ENCODE results near the gene ITPR2. TPM values are rescaled to one million over a fixed set of nuclear protein-coding genes. Genes with fewer than 3 reads are reported as not detected.

Gene ITPR2
- total RNA-seq, 1 experiment from 2014 or later: 4.0 TPM

- Histone ChIP-seq H3K27ac (ENCODE audit: low read length) (no peak overlapping the region), H3K36me3 (ENCODE audit: low read depth, low read length) (no peaks in the 10 kb centered on the region), H3K79me2 (ENCODE audit: low read length) (no peaks in the 10 kb centered on the region), H3F3A (ENCODE audit: low read length, unreplicated experiment) (no peaks in the 10 kb centered on the region), H4K20me1 (ENCODE audit: low read length) (no peaks in the 10 kb centered on the region), H3K27me3 (ENCODE audit: low read length) (no peaks in the 10 kb centered on the region), H2AFZ (ENCODE audit: low read length) (no peak overlapping the region), H3K4me1 (ENCODE audit: insufficient read depth, low read length) (peaks cover 9% of the 10 kb centered on the region; the same call in 1 of the 2 replicates), H3K9me3 (ENCODE audit: low read length) (no peaks in the 10 kb centered on the region), H3K9me2 (replicated peaks; ENCODE audit: low read length) (no peaks in the 10 kb centered on the region), H3K4me3 (ENCODE audit: low read length) (no peak overlapping the region), H3K9ac (ENCODE audit: low read length) (no peak overlapping the region), H3K4me2 (ENCODE audit: low read length) (no peak overlapping the region)
- BruUV-seq (replicated peaks): no TSS peak
- TF ChIP-seq CTCF (conservative IDR thresholded peaks at IDR 0.05; ENCODE audit: low read depth, low read length): no peak
- TF ChIP-seq EZH2phosphoT487 (IDR thresholded peaks at IDR 0.05; ENCODE audit: borderline replicate concordance, low read length): no peak
- no peak for TF ChIP-seq EZH2 (IDR thresholded peaks at IDR 0.05; ENCODE audit: low read length, unreplicated experiment)
- POLR2A ChIA-PET (ENCODE audit: unreplicated experiment): no interaction called here
- CTCF ChIA-PET: no interaction called here
- intact Hi-C loops (cut with micrococcal nuclease): no loop called here
- DNase-seq (no peak), ATAC-seq (no peak)
Measured at GRCh38 chr12:26327975-26328644, 504.9 kb downstream of the ITPR2 start.

DNA sequence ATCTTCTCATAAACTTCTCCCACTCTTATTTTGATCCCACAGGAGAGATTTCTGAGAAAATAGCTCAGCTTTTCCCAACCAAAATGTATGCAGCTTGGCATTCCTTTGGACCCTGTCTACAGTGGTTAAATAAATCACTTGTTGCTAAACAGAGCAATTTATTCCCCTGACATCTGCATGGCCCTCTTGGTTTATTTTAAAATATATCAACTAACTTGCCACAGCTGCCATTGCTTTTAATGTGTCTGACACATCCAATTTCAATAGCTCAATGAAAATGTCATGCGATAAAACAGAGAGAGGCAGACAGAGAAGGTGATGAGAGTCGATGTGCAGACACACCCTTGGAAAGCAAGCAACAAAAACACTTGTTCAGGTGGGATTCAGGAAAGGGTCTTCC, 509.3 kb downstream of the ITPR2 start:
- no peaks in the 10 kb centered on the region for H4K20me1 ChIP-seq (ENCODE audit: low read length)
- no peak for TF ChIP-seq EZH2 (IDR thresholded peaks at IDR 0.05; ENCODE audit: low read length, unreplicated experiment)
- TF ChIP-seq CTCF (conservative IDR thresholded peaks at IDR 0.05; ENCODE audit: low read depth, low read length): no peak
- TF ChIP-seq EZH2phosphoT487 (IDR thresholded peaks at IDR 0.05; ENCODE audit: borderline replicate concordance, low read length): no peak
- DNase-seq (no peak), ATAC-seq (no peak)
- H3F3A ChIP-seq (ENCODE audit: low read length, unreplicated experiment): no peaks in the 10 kb centered on the region
- no peaks in the 10 kb centered on the region for H3K79me2 ChIP-seq (ENCODE audit: low read length)
- intact Hi-C loops (cut with micrococcal nuclease): loop anchor here (2.0 kb wide), 1 partner anchor 15 kb away; no protein-coding TSS in a partner anchor
- H3K27me3 ChIP-seq (ENCODE audit: low read length): no peaks in the 10 kb centered on the region
- ChIA-PET POLR2A (ENCODE audit: unreplicated experiment) (no interaction called here), CTCF (no interaction called here)
- peaks cover 22% of the 10 kb centered on the region for H3K4me1 ChIP-seq (ENCODE audit: insufficient read depth, low read length)
- no peaks in the 10 kb centered on the region for H3K9me3 ChIP-seq (ENCODE audit: low read length)
- no peak overlapping the region for H3K9ac ChIP-seq (ENCODE audit: low read length)
- no peak overlapping the region for H3K27ac ChIP-seq (ENCODE audit: low read length)
- no peak overlapping the region for H3K4me2 ChIP-seq (ENCODE audit: low read length)
- no peaks in the 10 kb centered on the region for H3K9me2 ChIP-seq (replicated peaks; ENCODE audit: low read length)
- no peak overlapping the region for H2AFZ ChIP-seq (ENCODE audit: low read length)
- no TSS peak for BruUV-seq (replicated peaks)
- no peaks in the 10 kb centered on the region for H3K36me3 ChIP-seq (ENCODE audit: low read depth, low read length)
- no peak overlapping the region for H3K4me3 ChIP-seq (ENCODE audit: low read length)

DNA sequence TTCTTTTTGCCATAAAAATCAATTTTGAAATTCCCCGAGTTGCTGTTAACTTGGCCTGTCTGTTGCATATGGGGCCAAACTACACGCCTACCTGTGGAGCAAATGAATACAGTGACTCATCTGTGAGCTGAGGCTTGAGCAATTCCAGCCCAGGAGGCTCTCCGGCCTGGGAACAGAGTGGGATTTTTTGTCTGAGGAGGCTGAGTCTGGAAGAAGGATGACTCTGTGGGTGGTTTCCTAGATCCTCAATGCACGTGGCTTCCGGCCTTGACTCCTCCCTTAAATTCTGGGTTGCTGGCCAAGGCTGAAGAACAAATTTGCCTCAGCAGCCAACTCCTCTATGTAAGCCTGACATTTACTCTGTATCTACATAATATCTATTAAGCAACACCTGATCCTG, 513.5 kb downstream of the ITPR2 start:
- 0 out of 2 replicates have a peak overlapping the region, but pooled peaks have one; percentile 2 for H2AFZ ChIP-seq (ENCODE audit: low read length)

More for the DNA sequence above, 513.5 kb downstream of the ITPR2 start:
- CTCF ChIA-PET: no interaction called here
- Histone ChIP-seq H3K36me3 (ENCODE audit: low read depth, low read length) (no peaks in the 10 kb centered on the region), H3K9me3 (ENCODE audit: low read length) (no peaks in the 10 kb centered on the region), H3K4me2 (ENCODE audit: low read length) (peak overlapping the region; percentile 53; the same call in 1 of the 2 replicates), H4K20me1 (ENCODE audit: low read length) (no peaks in the 10 kb centered on the region), H3K27ac (ENCODE audit: low read length) (peak overlapping the region; percentile 84), H3K4me1 (ENCODE audit: insufficient read depth, low read length) (peaks cover 36% of the 10 kb centered on the region), H3K79me2 (ENCODE audit: low read length) (no peaks in the 10 kb centered on the region), H3K9me2 (replicated peaks; ENCODE audit: low read length) (no peaks in the 10 kb centered on the region), H3F3A (ENCODE audit: low read length, unreplicated experiment) (peaks cover 4% of the 10 kb centered on the region), H3K4me3 (ENCODE audit: low read length) (no peak overlapping the region), H3K9ac (ENCODE audit: low read length) (no peak overlapping the region), H3K27me3 (ENCODE audit: low read length) (no peaks in the 10 kb centered on the region)
- ATAC-seq (peak; percentile 35), DNase-seq (peak; percentile 77)
- POLR2A ChIA-PET (ENCODE audit: unreplicated experiment): no interaction called here
- BruUV-seq (replicated peaks): no TSS peak
- TF ChIP-seq EZH2 (IDR thresholded peaks at IDR 0.05; ENCODE audit: low read length, unreplicated experiment) (no peak), CTCF (conservative IDR thresholded peaks at IDR 0.05; ENCODE audit: low read depth, low read length) (no peak), EZH2phosphoT487 (IDR thresholded peaks at IDR 0.05; ENCODE audit: borderline replicate concordance, low read length) (no peak)
- intact Hi-C loops (cut with micrococcal nuclease): loop anchor here (2.0 kb wide), 1 partner anchor 21 kb away; no protein-coding TSS in a partner anchor

Measured in PC-3 (cell line).